Upper lobe of left lung (tissue), 6 donors: Measurements from ENCODE around the gene ARHGAP35. TPM values are rescaled to one million over a fixed set of nuclear protein-coding genes. Genes with fewer than 3 reads are reported as not detected.

Source experiments
- ATAC-seq, 2 donors: fragments of 200-7000 bp; cut with Tn5 transposase; one replicate each; pipeline ENCODE4 v1.9.1; 2022; ENCODE audit warnings: mild to moderate bottlenecking in 2 of 2, moderate library complexity in 2 of 2; ENCODE audit not compliant: low FRiP score in 2 of 2
- DNase-seq, 2 donors: peaks; one replicate each; pipeline ENCODE4 v3.0.0-alpha.2; 2019 to 2020
- H3K27ac ChIP-seq, 4 donors: fragments of 200-600 bp; sonication (generic); one replicate each; pipeline ENCODE4 v1.5.1; 2016 to 2019
- H3K27me3 ChIP-seq, 4 donors: fragments of 200-600 bp; sonication (generic); one replicate each; pipeline ENCODE4 v1.5.1; 2017 to 2019
- H3K36me3 ChIP-seq, 4 donors: fragments of 200-600 bp; sonication (generic); one replicate each; pipeline ENCODE4 v1.5.1; 2016 to 2019
- H3K4me1 ChIP-seq, 4 donors: fragments of 200-600 bp; sonication (generic); one replicate each; pipeline ENCODE4 v1.5.1; 2018 to 2019
- H3K4me3 ChIP-seq, 4 donors: fragments of 200-600 bp; sonication (generic); one replicate each; pipeline ENCODE4 v1.5.1; 2017 to 2019; ENCODE audit warnings: mild to moderate bottlenecking in 2 of 4, moderate library complexity in 1 of 4
- H3K9me3 ChIP-seq, 4 donors: fragments of 200-600 bp; sonication (generic); one replicate each; pipeline ENCODE4 v1.5.1; 2018 to 2019
- EP300 ChIP-seq, 4 donors: sonication (generic); formaldehyde crosslinking; IDR thresholded peaks; one replicate each; pipeline ENCODE4 v1.5.1; 2017; ENCODE audit warnings: antibody characterized with exemption in 4 of 4, control low read depth in 2 of 4
- POLR2A ChIP-seq, 4 donors: fragments of 450-650 bp; IDR thresholded peaks; one replicate each; pipeline ENCODE4 v1.5.1; 2016 to 2017; ENCODE audit warnings: antibody characterized with exemption in 4 of 4, mild to moderate bottlenecking in 2 of 4
- POLR2AphosphoS5 ChIP-seq, 2 donors: sonication (generic); formaldehyde crosslinking; IDR thresholded peaks; one replicate each; pipeline ENCODE4 v1.5.1; 2017; ENCODE audit warnings: antibody characterized with exemption in 2 of 2
- WGBS, 2 donors: methylation state at CpG; one replicate each; pipeline ENCODE4 v1.1.5; 2017 to 2018; 5-methylcytosine and 5-hydroxymethylcytosine counted together
- total RNA-seq, 6 donors: library from RNA; depleted of rRNA in 4 of 6; stranded (reverse); fragments of >200 nt in 4 of 6; gene quantifications; one replicate each; pipeline versions ENCODE4 v1.1.0 to v1.2.1, GENCODE V29; 2016 to 2021
- TF ChIP-seq, protein P1 (sequence below), 6 experiments: fragments of 450-650 bp in 4 of 6; fragments of 200-600 bp in 2 of 6; sonication (generic) in 2 of 6; IDR thresholded peaks; one replicate each; pipeline ENCODE4 v1.5.1; 2016 to 2019; ENCODE audit warnings: antibody characterized with exemption in 6 of 6
- donor health status: DM: no; HTN: no; CAD: no; lungs with moderate emphysema.
- donor health status: DM: no; HTN: yes; CAD: no; lungs with severe emphysema.

The ARHGAP35 gene
- total RNA-seq, 6 donors from 2014 or later, result 56.0 to 80.6 (median 65.7) TPM

- Histone ChIP-seq H3K27ac (no peak overlapping the region), H3K36me3 (no peaks in the 10 kb centered on the region), H3K27me3 (no peaks in the 10 kb centered on the region), H3K4me1 (peaks cover 0 to 16% (median 8%) of the 10 kb centered on the region in 4 donors), H3K4me3 (no peak overlapping the region), H3K9me3 (no peaks in the 10 kb centered on the region)
- ATAC-seq, result no peak
- 82 to 89% methylated on average over 2 of the region's 2 CpGs for WGBS, 2 donors
- TF ChIP-seq, protein P1, sequence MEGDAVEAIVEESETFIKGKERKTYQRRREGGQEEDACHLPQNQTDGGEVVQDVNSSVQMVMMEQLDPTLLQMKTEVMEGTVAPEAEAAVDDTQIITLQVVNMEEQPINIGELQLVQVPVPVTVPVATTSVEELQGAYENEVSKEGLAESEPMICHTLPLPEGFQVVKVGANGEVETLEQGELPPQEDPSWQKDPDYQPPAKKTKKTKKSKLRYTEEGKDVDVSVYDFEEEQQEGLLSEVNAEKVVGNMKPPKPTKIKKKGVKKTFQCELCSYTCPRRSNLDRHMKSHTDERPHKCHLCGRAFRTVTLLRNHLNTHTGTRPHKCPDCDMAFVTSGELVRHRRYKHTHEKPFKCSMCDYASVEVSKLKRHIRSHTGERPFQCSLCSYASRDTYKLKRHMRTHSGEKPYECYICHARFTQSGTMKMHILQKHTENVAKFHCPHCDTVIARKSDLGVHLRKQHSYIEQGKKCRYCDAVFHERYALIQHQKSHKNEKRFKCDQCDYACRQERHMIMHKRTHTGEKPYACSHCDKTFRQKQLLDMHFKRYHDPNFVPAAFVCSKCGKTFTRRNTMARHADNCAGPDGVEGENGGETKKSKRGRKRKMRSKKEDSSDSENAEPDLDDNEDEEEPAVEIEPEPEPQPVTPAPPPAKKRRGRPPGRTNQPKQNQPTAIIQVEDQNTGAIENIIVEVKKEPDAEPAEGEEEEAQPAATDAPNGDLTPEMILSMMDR (IDR thresholded peaks at IDR 0.05), result no peak
- TF ChIP-seq EP300 (IDR thresholded peaks at IDR 0.05) (no peak), POLR2AphosphoS5 (IDR thresholded peaks at IDR 0.05) (no peak), POLR2A (IDR thresholded peaks at IDR 0.05) (no peak)
- DNase-seq, result no peak
These were observed 24.6 kb downstream of the ARHGAP35 start for GRCh38 chr19:46885411-46885810.

DNA sequence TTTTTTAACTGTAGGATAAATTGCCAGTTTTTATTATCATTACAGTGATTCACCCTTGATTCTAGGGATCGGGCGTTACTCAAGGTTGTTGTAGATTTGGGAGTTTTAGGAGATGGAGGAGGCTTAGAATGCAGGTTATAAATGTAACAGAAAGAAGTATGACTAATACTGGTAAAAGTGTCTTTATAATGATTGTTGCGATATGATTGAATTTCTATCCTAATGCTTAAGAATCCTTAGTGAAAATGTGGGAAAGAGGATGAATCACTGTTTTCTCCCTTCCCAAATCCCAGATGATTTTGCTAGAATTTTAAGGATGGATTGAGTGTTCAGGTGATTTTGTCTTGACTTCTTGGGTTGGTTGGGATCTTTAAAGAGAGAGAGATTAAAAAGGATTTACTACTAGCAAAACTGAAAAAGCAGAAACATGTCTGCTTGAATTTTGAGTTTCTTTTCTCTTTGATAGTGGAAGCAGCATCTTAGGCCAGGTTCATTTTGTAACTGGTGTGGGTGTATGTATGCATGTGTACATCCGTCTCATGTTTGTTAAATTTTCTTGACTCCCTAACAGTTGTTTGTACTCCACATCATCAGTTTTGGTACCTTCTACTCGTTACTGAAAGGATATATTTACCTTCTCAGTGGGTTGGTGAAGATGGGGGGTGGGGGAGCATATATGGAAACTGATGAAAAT lies 25.9 kb downstream of the ARHGAP35 start:
- ATAC-seq (no peak), DNase-seq (no peak)
- Histone ChIP-seq H3K27me3 (no peaks in the 10 kb centered on the region), H3K27ac (no peak overlapping the region), H3K4me1 (peaks cover 0 to 22% (median 14%) of the 10 kb centered on the region in 4 donors), H3K36me3 (no peaks in the 10 kb centered on the region), H3K4me3 (no peak overlapping the region), H3K9me3 (no peaks in the 10 kb centered on the region)
- TF ChIP-seq POLR2AphosphoS5 (IDR thresholded peaks at IDR 0.05) (no peak), POLR2A (IDR thresholded peaks at IDR 0.05) (no peak), EP300 (IDR thresholded peaks at IDR 0.05) (no peak)
- TF ChIP-seq, protein P1 (IDR thresholded peaks at IDR 0.05), result no peak
- WGBS, 2 donors, result 84 to 89% methylated on average over 5 of the region's 5 CpGs

GRCh38 chr19:46887240-46887782 lies 26.5 kb downstream of the ARHGAP35 start:
- H3K9me3 ChIP-seq, result no peaks in the 10 kb centered on the region
- TF ChIP-seq EP300 (IDR thresholded peaks at IDR 0.05) (no peak), POLR2AphosphoS5 (IDR thresholded peaks at IDR 0.05) (no peak), POLR2A (IDR thresholded peaks at IDR 0.05) (no peak)
- TF ChIP-seq, protein P1 (IDR thresholded peaks at IDR 0.05), result no peak
- ATAC-seq, result peak in 1 of 2 donors; percentile 55
- no peaks in the 10 kb centered on the region for H3K36me3 ChIP-seq
- no peak overlapping the region for H3K27ac ChIP-seq
- peaks cover 0 to 21% (median 14%) of the 10 kb centered on the region in 4 donors for H3K4me1 ChIP-seq
- H3K4me3 ChIP-seq, result no peak overlapping the region
- 86 to 94% methylated on average over 5 of the region's 5 CpGs for WGBS, 2 donors
- no peak for DNase-seq
- no peaks in the 10 kb centered on the region for H3K27me3 ChIP-seq

GRCh38 chr19:46890423-46891170 lies 29.8 kb downstream of the ARHGAP35 start:
- H3K4me3 ChIP-seq, result no peak overlapping the region
- peak overlapping the region in 1 of 4 donors; percentile 21 for H3K27ac ChIP-seq
- H3K36me3 ChIP-seq, result no peaks in the 10 kb centered on the region
- no peak for TF ChIP-seq POLR2A (IDR thresholded peaks at IDR 0.05)
- TF ChIP-seq EP300 (IDR thresholded peaks at IDR 0.05), result no peak
- TF ChIP-seq, protein P1 (IDR thresholded peaks at IDR 0.05), result no peak
- no peak for TF ChIP-seq POLR2AphosphoS5 (IDR thresholded peaks at IDR 0.05)
- DNase-seq, result no peak
- H3K4me1 ChIP-seq, result peaks cover 0 to 13% (median 8%) of the 10 kb centered on the region in 4 donors
- ATAC-seq, result peak in 1 of 2 donors; percentile 68
- H3K27me3 ChIP-seq, result no peaks in the 10 kb centered on the region
- 54 to 56% methylated on average over 3 of the region's 3 CpGs for WGBS, 2 donors
- H3K9me3 ChIP-seq, result no peaks in the 10 kb centered on the region
